ENCODE results near the gene BNC2.

DNA sequence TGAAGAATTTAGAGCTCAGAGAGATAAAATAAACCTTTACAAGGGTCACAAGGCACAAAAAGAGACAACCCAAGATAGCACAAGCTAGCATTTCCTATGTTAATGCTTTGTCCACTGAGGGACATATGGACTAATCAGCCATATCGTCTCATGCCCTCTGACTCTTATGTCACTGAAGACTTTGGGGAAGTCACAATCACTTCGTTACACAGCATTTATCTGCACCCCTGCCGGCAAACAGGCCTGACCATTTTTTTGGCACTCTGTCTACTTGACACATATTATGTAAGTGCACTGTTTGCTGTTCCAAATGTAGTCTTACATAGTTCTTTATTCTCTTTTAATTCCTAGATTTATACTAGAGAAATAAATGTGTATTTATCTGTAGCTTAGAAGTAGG, 13.9 kb upstream of the BNC2 start:
- TF ChIP-seq, protein P1, sequence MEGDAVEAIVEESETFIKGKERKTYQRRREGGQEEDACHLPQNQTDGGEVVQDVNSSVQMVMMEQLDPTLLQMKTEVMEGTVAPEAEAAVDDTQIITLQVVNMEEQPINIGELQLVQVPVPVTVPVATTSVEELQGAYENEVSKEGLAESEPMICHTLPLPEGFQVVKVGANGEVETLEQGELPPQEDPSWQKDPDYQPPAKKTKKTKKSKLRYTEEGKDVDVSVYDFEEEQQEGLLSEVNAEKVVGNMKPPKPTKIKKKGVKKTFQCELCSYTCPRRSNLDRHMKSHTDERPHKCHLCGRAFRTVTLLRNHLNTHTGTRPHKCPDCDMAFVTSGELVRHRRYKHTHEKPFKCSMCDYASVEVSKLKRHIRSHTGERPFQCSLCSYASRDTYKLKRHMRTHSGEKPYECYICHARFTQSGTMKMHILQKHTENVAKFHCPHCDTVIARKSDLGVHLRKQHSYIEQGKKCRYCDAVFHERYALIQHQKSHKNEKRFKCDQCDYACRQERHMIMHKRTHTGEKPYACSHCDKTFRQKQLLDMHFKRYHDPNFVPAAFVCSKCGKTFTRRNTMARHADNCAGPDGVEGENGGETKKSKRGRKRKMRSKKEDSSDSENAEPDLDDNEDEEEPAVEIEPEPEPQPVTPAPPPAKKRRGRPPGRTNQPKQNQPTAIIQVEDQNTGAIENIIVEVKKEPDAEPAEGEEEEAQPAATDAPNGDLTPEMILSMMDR (IDR thresholded peaks at IDR 0.05; ENCODE audit: low read length), result no peak
- no peak for TF ChIP-seq EZH2 (IDR thresholded peaks at IDR 0.05; ENCODE audit: borderline replicate concordance, low read length)
